Thymus (tissue), 11 donors: ENCODE measurements around the gene CTSF. TPM values are rescaled to one million over a fixed set of nuclear protein-coding genes. Genes with fewer than 3 reads are reported as not detected.

ENCODE experiments used
- DNase-seq, 9 donors: peaks; one replicate each; pipeline ENCODE4 v3.0.0-alpha.2; 2013; ENCODE audit warnings: low spot score in 9 of 9, low read depth in 6 of 9, missing footprints in 1 of 9
- H3K27ac ChIP-seq, 2 donors: one replicate each; pipeline ENCODE4 v1.5.1; 2013; ENCODE audit warnings: control low read depth in 1 of 2, low read depth in 1 of 2, low read length in 1 of 2, mild to moderate bottlenecking in 1 of 2, moderate library complexity in 1 of 2
- H3K27me3 ChIP-seq, 2 donors: one replicate each; pipeline ENCODE4 v1.5.1; 2013; ENCODE audit warnings: low read length in 1 of 2; ENCODE audit not compliant: control insufficient read depth in 2 of 2, insufficient read depth in 1 of 2
- H3K36me3 ChIP-seq, 2 donors: one replicate each; pipeline ENCODE4 v1.5.1; 2013; ENCODE audit warnings: low read length in 1 of 2, mild to moderate bottlenecking in 1 of 2, moderate library complexity in 1 of 2; ENCODE audit not compliant: control insufficient read depth in 2 of 2, insufficient read depth in 2 of 2
- H3K4me1 ChIP-seq, 2 donors: one replicate each; pipeline ENCODE4 v1.5.1; 2013; ENCODE audit warnings: low read length in 2 of 2; ENCODE audit not compliant: control insufficient read depth in 2 of 2, insufficient read depth in 2 of 2
- H3K4me3 ChIP-seq, 2 donors: one replicate each; pipeline ENCODE4 v1.5.1; 2013; ENCODE audit warnings: low read length in 2 of 2, control low read depth in 1 of 2, mild to moderate bottlenecking in 1 of 2
- H3K9me3 ChIP-seq, 2 donors: one replicate each; pipeline ENCODE4 v1.5.1; 2013; ENCODE audit warnings: low read length in 1 of 2, mild to moderate bottlenecking in 1 of 2; ENCODE audit not compliant: control insufficient read depth in 2 of 2, insufficient read depth in 1 of 2
- WGBS: extraction: QIAGEN DNeasy Blood & Tissue Kit; methylation state at CpG from one replicate; pipeline ENCODE4 v1.1.7; 2013; 5-methylcytosine and 5-hydroxymethylcytosine counted together
- polyA plus RNA-seq: library from polyadenylated mRNA; stranded (reverse); fragments of 200-250 nt; gene quantifications from one replicate; pipeline ENCODE4 v1.2.3, GENCODE V29; 2013
- total RNA-seq: library from RNA; stranded (reverse); fragments of 120-200 nt; gene quantifications from one replicate; pipeline ENCODE4 v1.2.4, GENCODE V29; 2013
- donor health status: healthy.

CTSF gene
- total and polyA plus RNA-seq, 2 donors = 4.7 to 17.6 TPM

DNA sequence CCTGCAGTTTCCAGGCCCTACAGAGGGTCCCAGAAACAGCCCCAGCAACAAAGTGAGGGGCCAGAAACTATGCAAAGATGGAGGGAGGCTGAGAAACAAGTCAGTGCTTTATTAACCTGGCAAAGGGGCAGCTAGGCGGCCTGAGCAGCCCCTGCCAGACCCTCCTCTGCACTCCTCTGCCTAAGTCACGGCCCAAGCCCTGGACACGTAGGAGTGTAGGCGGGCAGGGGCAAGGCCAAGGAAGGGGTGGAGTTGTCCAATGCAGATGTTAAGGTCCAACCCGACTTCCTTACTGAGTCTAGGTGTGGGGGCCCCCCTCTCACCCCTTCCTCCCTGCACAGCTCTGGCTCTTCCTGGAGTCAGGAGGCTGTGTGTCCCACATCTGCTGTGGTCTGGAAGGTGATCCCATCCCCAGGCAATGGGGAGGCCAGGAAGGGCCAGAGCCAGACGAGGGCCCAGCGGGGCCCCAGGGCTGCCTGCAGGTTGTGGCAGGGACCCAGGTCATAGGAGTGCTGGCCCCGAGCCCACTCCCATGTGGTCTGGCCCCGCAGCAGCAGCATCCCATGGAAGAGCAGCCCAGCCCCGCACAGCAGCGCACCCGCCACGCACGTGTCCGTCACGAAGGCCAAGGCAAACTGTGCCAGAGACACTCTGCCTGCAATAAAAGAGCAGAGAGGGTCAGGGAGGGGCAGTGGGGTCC lies 29.1 kb downstream of the CTSF start:
- DNase-seq = no peak
- Histone ChIP-seq H3K4me3 (no peak overlapping the region), H3K9me3 (no peaks in the 10 kb centered on the region), H3K36me3 (peaks cover 34 to 48% of the 10 kb centered on the region in 2 donors), H3K27ac (no peak overlapping the region), H3K27me3 (no peaks in the 10 kb centered on the region), H3K4me1 (peaks cover 11 to 12% of the 10 kb centered on the region in 2 donors)
- 98% methylated on average over 16 of the region's 16 CpGs for WGBS

DNA sequence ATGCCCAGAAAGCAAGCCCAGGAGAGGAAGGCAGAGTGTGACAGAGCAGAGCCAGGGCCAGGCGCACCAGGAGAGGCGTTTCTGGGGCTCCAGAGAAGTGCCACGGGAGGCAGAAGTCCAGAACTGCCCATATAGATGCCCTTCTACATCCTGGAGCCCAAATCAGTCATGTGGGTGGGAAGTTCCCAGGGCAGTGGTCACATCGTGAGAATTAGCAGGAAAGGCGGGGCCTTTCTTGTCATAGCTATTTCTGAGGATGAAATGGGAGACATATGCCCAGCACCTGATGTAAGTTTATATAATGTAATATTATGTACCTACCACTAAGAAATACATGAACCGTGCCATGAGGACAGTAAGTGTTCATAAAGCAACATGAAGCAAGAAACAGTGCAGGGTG lies 35.6 kb downstream of the CTSF start:
- no peaks in the 10 kb centered on the region for H3K9me3 ChIP-seq
- no peak for DNase-seq
- 90% methylated on average over 6 of the region's 6 CpGs for WGBS
- no peak overlapping the region for H3K4me3 ChIP-seq
- no peak overlapping the region for H3K27ac ChIP-seq
- no peaks in the 10 kb centered on the region for H3K27me3 ChIP-seq
- peaks cover 13 to 33% of the 10 kb centered on the region in 2 donors for H3K36me3 ChIP-seq
- no peaks in the 10 kb centered on the region for H3K4me1 ChIP-seq

DNA sequence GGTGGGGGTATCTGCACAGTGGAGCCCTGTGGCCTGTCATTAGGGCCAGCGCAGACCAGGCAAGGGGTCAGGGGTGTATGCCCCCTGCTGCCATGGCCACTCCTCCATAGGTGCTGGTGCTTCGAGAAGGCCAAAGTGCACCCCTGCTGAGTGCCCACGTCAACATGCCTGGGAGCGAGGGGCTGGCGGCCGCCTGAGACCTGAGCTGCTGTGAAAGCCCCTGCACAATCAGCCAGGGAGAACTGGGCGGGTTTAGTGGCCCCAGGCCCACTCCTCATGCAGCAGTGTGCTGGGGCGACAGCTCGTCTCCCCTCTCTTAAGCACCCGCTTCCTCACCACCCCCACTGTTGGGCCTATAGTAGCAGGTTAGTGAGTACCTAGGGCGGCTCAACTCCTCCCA lies 36.6 kb downstream of the CTSF start:
- 96% methylated on average over 11 of the region's 11 CpGs for WGBS
- Histone ChIP-seq H3K36me3 (peaks cover 13 to 28% of the 10 kb centered on the region in 2 donors), H3K9me3 (no peaks in the 10 kb centered on the region), H3K4me1 (no peaks in the 10 kb centered on the region), H3K27me3 (no peaks in the 10 kb centered on the region), H3K4me3 (no peak overlapping the region), H3K27ac (no peak overlapping the region)
- DNase-seq = no peak

DNA sequence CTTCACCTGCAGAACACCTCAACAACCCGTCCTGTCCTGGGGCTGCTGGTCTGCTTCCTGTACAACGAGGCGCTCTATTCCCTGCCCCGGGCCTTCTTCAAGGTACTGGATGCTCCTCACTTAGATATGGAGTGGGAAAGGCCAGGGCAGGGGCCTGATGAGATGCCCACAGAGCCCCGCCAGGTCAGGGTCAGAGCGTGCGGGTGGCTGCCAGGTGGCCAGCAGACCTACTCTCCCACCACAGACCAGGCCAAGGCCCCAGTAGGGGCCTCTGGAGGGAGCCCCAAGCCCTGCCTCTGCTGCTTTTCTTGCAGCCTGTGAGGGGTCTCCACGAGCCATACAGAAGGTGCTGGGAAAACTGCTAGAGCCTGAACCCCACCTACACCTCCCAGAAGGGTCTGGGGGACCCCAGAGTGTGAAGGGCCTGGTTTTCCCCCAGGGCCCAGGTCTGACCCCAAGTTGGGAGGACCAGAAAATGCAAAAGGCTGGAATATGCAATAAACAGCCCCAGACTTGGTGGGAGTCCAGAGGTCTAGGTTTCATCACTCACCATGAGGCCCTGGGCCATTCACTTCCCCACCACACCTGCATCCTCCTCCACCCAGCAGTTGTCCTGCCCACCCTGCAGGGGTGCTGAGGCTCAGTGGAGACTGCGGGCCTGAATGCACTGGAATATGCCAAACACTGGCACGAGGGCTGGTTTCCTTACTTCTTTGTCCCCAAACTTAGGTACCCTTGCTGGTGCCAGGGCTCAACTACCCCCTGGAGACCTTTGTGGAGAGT lies 37.3 kb downstream of the CTSF start:
- WGBS = 94% methylated on average over 10 of the region's 10 CpGs

DNA sequence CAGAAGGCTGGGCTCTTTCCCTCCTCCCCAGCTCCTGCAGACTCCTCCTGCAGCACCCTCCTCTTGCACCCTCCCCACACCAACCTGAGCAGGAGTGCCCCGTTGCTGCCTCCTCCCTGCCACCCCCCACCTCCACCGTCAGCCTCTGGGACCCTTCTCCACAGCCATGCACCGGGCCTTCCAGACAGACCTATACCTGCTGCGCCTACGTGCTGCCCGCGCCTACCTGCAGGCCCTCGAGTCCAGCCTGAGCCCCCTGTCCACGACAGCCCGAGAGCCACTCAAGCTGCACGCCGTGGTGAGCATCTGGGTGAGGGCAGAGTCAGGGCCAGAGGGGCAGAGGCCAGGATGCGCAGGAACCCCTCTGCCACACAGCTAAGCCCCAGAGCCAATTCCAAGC lies 38.8 kb downstream of the CTSF start:
- H3K27ac ChIP-seq = no peak overlapping the region
- 94% methylated on average over 13 of the region's 13 CpGs for WGBS
- H3K36me3 ChIP-seq = peaks cover 5 to 19% of the 10 kb centered on the region in 2 donors
- H3K9me3 ChIP-seq = no peaks in the 10 kb centered on the region
- no peak overlapping the region for H3K4me3 ChIP-seq
- no peaks in the 10 kb centered on the region for H3K4me1 ChIP-seq
- DNase-seq = no peak
- no peaks in the 10 kb centered on the region for H3K27me3 ChIP-seq

More for the DNA sequence above, 37.3 kb downstream of the CTSF start:
- Histone ChIP-seq H3K9me3 (no peaks in the 10 kb centered on the region), H3K4me1 (no peaks in the 10 kb centered on the region), H3K4me3 (no peak overlapping the region), H3K27ac (no peak overlapping the region), H3K27me3 (no peaks in the 10 kb centered on the region), H3K36me3 (peaks cover 9 to 23% of the 10 kb centered on the region in 2 donors)
- DNase-seq = no peak

DNA sequence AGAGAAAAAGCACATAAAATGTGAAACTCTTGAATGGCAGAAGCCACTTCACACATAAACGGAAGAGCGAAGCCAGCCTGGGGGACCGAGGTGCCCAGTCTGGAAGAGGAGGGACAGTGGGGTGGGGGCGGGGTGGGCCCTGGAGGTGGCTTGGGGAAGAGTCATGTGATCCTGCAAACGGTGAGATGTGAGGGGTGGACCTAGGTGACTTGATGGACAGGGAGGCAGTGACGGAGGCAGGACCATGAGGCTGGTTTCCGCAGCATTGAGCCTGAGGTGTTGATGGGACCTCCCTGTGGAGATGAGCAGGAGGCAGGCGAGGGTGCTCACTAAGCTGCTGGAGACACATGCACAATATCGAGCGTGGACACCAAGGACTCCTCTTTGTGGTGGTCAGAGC lies 39.3 kb downstream of the CTSF start:
- Histone ChIP-seq H3K27me3 (no peaks in the 10 kb centered on the region), H3K4me3 (no peak overlapping the region), H3K27ac (no peak overlapping the region), H3K9me3 (no peaks in the 10 kb centered on the region), H3K36me3 (peaks cover 5 to 19% of the 10 kb centered on the region in 2 donors), H3K4me1 (no peaks in the 10 kb centered on the region)
- no peak for DNase-seq
- 94% methylated on average over 10 of the region's 10 CpGs for WGBS

DNA sequence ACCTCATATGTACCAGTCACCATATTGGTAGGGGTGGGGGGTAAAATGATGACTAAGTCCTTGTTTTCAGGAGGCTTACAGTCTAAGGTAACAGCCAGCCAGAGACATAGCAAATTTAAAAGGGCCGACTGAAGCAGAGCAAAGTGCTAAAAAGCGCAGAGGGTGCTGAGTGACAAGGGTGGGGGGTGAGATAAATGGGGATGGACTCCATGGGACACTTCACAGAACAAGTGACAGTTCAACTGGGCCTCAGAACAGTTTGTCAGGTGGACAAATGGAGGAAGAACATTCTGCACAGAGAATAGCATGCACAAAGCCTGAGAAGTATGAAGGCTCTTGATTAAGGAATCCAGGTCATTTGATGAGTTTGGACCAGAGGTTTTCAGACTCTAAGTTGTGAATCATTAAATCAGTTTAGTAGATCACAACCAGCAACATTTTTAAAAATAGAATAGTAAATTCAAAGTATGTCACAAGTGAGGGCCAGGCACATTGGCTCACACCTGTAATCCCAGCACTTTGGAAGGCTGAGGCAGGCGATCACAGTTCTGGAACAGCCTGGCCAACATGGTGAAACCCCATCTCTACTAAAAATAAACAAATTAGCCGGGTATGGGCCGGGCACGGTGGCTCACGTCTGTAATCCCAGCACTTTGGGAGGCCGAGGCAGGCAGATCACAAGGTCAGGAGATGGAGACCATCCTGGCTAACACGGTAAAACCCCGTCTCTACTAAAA lies 43.9 kb downstream of the CTSF start:
- Histone ChIP-seq H3K9me3 (no peaks in the 10 kb centered on the region), H3K36me3 (peaks cover 36 to 39% of the 10 kb centered on the region in 2 donors), H3K4me3 (no peak overlapping the region), H3K4me1 (no peaks in the 10 kb centered on the region), H3K27ac (no peak overlapping the region), H3K27me3 (no peaks in the 10 kb centered on the region)
- no peak for DNase-seq
- 97% methylated on average over 10 of the region's 10 CpGs for WGBS

DNA sequence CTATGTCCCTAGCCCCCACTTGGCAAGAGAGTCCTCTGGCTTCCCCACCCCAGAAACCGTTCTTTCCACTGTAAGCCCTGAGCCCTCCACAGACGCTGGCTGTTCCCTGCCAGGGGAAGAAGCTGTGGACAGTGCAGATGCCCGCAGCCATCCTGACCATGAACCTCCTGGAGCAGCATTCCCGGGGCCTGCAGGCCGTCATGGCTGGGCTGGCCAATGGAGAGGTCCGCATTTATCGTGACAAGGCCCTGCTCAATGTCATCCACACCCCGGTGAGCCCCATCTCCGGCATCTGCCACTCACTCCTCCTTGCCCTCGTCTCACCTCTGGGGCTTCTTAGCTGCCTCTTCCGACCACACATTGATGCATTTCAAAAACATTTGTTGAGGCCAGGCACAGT lies 44.8 kb downstream of the CTSF start:
- H3K27ac ChIP-seq = no peak overlapping the region
- DNase-seq = no peak
- WGBS = 98% methylated on average over 11 of the region's 11 CpGs

More for the DNA sequence above, 44.8 kb downstream of the CTSF start:
- no peaks in the 10 kb centered on the region for H3K27me3 ChIP-seq
- H3K36me3 ChIP-seq = peaks cover 34 to 39% of the 10 kb centered on the region in 2 donors
- no peak overlapping the region for H3K4me3 ChIP-seq
- no peaks in the 10 kb centered on the region for H3K4me1 ChIP-seq
- H3K9me3 ChIP-seq = no peaks in the 10 kb centered on the region
